Cardiac fibroblast (primary cell): Measurements from ENCODE around the gene DNM3.
A peak's percentile ranks its signal among the peaks of the same experiment; 100 is the strongest.

Source experiments
- DNase-seq, 2 donors: peaks; one replicate each; pipeline versions ENCODE4 v3.0.0 to v3.0.0-alpha.2; 2010; ENCODE audit warnings: low read depth in 2 of 2
- H3K4me3 ChIP-seq, 2 donors: replicated peaks in 1 of 2; 1 replicate in 1 of 2; 2 replicates in 1 of 2; pipeline ENCODE4 v1.5.1; 2011; ENCODE audit warnings: low read depth in 2 of 2, low read length in 2 of 2, mild to moderate bottlenecking in 2 of 2, moderate library complexity in 1 of 2
- TF ChIP-seq, protein P1 (sequence below): IDR thresholded peaks from one replicate; pipeline ENCODE4 v1.5.1; 2011; ENCODE audit warnings: low read depth, mild to moderate bottlenecking, low read length, inconsistent platforms

The DNM3 gene

GRCh38 chr1:171841050-171841910 is at the start of gene DNM3:
Gene DNM3 (plus strand): TSS chr1:171841498. CDS start chr1:171841657, 159 bp downstream.
- peak within 1 kb of the TSS; percentile 63 to 64 for H3K4me3 ChIP-seq
- TF ChIP-seq, protein P1, sequence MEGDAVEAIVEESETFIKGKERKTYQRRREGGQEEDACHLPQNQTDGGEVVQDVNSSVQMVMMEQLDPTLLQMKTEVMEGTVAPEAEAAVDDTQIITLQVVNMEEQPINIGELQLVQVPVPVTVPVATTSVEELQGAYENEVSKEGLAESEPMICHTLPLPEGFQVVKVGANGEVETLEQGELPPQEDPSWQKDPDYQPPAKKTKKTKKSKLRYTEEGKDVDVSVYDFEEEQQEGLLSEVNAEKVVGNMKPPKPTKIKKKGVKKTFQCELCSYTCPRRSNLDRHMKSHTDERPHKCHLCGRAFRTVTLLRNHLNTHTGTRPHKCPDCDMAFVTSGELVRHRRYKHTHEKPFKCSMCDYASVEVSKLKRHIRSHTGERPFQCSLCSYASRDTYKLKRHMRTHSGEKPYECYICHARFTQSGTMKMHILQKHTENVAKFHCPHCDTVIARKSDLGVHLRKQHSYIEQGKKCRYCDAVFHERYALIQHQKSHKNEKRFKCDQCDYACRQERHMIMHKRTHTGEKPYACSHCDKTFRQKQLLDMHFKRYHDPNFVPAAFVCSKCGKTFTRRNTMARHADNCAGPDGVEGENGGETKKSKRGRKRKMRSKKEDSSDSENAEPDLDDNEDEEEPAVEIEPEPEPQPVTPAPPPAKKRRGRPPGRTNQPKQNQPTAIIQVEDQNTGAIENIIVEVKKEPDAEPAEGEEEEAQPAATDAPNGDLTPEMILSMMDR: no peak
- peak; percentile 75 to 88 for DNase-seq

DNA sequence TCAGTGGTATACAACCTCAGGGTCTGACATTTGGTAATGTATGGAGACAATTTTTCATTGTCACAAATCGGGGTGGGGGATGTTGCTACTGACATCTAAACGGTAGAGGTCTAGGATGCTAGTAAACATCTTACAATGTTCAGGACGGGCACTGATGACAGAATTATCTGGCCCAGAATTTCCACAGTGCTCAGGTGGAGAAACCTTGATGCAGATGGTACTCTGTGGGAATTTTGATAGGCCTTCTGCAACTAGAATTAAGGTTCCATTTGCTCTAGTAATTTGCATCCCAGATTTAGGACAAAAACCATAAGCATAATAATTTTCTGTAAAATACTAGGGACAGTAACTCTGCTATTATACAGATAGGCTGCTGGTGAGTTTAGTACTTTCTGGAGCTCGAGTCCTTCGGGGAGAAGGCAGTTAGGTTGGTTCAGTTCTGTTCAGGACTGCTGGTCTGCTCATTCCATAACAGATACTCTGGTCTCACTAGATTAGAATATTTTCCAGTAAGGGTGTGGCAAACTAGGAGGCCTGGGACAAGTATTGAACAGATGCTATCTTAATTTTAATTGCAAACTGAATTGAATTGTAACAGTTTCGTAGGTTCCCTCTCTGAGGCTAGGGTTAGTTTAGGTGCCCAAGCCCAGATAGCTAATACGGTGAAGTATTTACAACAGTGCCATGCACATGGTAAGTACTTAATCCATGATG is 48.5 kb upstream of the DNM3 start:
- H3K4me3 ChIP-seq: no peak overlapping the region
- TF ChIP-seq, protein P1: no peak
- DNase-seq: no peak

DNA sequence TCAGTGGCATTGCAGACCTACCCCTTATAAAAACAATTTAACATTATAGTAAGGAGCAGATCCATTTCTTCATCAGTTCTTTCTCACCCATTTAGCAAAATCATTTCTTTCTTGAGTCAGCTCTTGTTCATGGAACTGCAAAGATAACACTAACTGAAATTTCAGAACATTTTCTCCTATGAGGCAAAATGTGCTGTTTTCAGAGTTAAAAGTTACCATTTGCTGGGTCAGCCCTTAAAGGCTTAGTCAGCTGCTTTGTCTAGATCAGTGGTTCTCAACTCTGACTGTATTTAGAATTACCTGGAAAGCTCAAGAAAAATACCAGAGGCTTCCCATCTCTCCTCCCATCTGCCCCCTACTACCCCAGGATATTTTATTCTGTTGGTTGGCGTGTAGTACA is 47.7 kb upstream of the DNM3 start:
- H3K4me3 ChIP-seq: no peak overlapping the region
- TF ChIP-seq, protein P1: no peak
- DNase-seq: peak in 1 of 2 donors; percentile 59

GRCh38 chr1:171794085-171794484 is 47.2 kb upstream of the DNM3 start:
- peak; percentile 12 to 87 for DNase-seq
- TF ChIP-seq, protein P1: no peak
- H3K4me3 ChIP-seq: no peak overlapping the region

GRCh38 chr1:171796592-171796991 is 44.7 kb upstream of the DNM3 start:
- no peak for DNase-seq
- TF ChIP-seq, protein P1: no peak
- H3K4me3 ChIP-seq: no peak overlapping the region

DNA sequence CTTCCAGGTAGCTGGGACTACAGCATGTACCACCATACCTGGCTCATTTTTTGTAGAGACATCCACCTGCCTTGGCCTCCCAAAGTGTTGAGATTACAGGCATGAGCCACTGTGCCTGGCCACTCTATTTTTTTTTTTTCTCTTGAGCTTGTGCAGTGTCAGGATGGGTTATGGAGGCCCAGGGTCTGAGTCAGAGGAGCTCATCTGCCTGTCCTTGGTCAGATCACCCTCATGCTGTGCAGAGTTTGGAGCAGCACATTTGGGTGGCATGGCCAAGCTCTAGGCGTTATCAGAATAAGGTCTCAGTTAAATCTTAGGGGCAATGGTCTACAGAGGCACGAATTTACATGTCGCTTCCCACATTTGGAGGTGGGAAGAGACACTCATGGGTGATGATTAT is 43.0 kb upstream of the DNM3 start:
- TF ChIP-seq, protein P1: no peak
- no peak overlapping the region for H3K4me3 ChIP-seq
- no peak for DNase-seq
